ENCODE measurements around the gene TUBB3. TPM values are rescaled to one million over a fixed set of nuclear protein-coding genes. Genes with fewer than 3 reads are reported as not detected.
A peak's percentile ranks its signal among the peaks of the same experiment; 100 is the strongest.

Gene TUBB3
- total RNA-seq, 1 experiment from 2014 or later = 209 TPM

DNA sequence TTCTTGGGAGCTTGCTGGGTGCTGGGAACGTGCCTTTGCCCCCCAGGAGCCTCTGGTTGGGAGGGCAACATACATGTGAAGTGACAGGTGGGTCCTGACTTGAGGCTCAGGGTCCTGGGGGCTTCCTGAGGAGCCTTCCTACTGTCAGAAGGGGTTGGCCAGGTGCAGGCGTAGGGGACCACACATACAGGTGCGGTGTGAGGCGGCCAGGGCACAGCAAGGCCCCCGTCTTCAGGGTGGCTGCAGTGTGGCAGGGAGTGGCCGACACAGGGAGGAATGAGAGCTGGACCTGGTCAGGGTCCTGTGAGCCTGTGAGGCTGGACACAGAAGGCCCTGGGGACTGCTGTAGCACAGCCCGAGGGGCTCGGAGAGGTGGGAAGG is 39.1 kb upstream of the TUBB3 start:
- Mint-ChIP-seq H3K27ac (peak overlapping the region; percentile 44; the same call in 1 of the 2 replicates), H3K36me3 (peaks cover 58% of the 10 kb centered on the region), H3K4me1 (no peaks in the 10 kb centered on the region), H3K4me3 (no peak overlapping the region), H3K9me3 (no peaks in the 10 kb centered on the region), H3K27me3 (ENCODE audit: low read depth) (no peaks in the 10 kb centered on the region)
- ChIA-PET CTCF (no interaction called here), POLR2A (no interaction called here)
- TF ChIP-seq ZSCAN18 (CRISPR knock-in tag; IDR thresholded peaks at IDR 0.05) (no peak), IRF2 (CRISPR knock-in tag; IDR thresholded peaks at IDR 0.05; ENCODE audit: borderline replicate concordance, low read depth) (no peak), ATF3 (CRISPR knock-in tag; conservative IDR thresholded peaks at IDR 0.05) (no peak), ZNF671 (CRISPR knock-in tag; IDR thresholded peaks at IDR 0.05) (no peak), CREB1 (CRISPR knock-in tag; IDR thresholded peaks at IDR 0.05) (no peak), NFATC4 (CRISPR knock-in tag; IDR thresholded peaks at IDR 0.05) (no peak), HMGXB4 (CRISPR knock-in tag; IDR thresholded peaks at IDR 0.05) (no peak), RELA (CRISPR knock-in tag; IDR thresholded peaks at IDR 0.05; ENCODE audit: borderline replicate concordance) (no peak), CDX4 (CRISPR knock-in tag; IDR thresholded peaks at IDR 0.05; ENCODE audit: borderline replicate concordance) (no peak), ZNF425 (CRISPR knock-in tag; conservative IDR thresholded peaks at IDR 0.05) (no peak), PREB (CRISPR knock-in tag; IDR thresholded peaks at IDR 0.05; ENCODE audit: borderline replicate concordance) (no peak), E2F1 (CRISPR knock-in tag; IDR thresholded peaks at IDR 0.05) (no peak), E2F4 (CRISPR knock-in tag; IDR thresholded peaks at IDR 0.05; ENCODE audit: borderline replicate concordance, low read depth) (no peak), MXD4 (CRISPR knock-in tag; IDR thresholded peaks at IDR 0.05; ENCODE audit: borderline replicate concordance) (no peak)
- TF ChIP-seq, protein P1, sequence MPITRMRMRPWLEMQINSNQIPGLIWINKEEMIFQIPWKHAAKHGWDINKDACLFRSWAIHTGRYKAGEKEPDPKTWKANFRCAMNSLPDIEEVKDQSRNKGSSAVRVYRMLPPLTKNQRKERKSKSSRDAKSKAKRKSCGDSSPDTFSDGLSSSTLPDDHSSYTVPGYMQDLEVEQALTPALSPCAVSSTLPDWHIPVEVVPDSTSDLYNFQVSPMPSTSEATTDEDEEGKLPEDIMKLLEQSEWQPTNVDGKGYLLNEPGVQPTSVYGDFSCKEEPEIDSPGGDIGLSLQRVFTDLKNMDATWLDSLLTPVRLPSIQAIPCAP (CRISPR knock-in tag; IDR thresholded peaks at IDR 0.05) = no peak
- TF ChIP-seq, protein P2, sequence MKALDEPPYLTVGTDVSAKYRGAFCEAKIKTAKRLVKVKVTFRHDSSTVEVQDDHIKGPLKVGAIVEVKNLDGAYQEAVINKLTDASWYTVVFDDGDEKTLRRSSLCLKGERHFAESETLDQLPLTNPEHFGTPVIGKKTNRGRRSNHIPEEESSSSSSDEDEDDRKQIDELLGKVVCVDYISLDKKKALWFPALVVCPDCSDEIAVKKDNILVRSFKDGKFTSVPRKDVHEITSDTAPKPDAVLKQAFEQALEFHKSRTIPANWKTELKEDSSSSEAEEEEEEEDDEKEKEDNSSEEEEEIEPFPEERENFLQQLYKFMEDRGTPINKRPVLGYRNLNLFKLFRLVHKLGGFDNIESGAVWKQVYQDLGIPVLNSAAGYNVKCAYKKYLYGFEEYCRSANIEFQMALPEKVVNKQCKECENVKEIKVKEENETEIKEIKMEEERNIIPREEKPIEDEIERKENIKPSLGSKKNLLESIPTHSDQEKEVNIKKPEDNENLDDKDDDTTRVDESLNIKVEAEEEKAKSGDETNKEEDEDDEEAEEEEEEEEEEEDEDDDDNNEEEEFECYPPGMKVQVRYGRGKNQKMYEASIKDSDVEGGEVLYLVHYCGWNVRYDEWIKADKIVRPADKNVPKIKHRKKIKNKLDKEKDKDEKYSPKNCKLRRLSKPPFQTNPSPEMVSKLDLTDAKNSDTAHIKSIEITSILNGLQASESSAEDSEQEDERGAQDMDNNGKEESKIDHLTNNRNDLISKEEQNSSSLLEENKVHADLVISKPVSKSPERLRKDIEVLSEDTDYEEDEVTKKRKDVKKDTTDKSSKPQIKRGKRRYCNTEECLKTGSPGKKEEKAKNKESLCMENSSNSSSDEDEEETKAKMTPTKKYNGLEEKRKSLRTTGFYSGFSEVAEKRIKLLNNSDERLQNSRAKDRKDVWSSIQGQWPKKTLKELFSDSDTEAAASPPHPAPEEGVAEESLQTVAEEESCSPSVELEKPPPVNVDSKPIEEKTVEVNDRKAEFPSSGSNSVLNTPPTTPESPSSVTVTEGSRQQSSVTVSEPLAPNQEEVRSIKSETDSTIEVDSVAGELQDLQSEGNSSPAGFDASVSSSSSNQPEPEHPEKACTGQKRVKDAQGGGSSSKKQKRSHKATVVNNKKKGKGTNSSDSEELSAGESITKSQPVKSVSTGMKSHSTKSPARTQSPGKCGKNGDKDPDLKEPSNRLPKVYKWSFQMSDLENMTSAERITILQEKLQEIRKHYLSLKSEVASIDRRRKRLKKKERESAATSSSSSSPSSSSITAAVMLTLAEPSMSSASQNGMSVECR (CRISPR knock-in tag; IDR thresholded peaks at IDR 0.05; ENCODE audit: borderline replicate concordance) = no peak
- TF ChIP-seq, protein P3, sequence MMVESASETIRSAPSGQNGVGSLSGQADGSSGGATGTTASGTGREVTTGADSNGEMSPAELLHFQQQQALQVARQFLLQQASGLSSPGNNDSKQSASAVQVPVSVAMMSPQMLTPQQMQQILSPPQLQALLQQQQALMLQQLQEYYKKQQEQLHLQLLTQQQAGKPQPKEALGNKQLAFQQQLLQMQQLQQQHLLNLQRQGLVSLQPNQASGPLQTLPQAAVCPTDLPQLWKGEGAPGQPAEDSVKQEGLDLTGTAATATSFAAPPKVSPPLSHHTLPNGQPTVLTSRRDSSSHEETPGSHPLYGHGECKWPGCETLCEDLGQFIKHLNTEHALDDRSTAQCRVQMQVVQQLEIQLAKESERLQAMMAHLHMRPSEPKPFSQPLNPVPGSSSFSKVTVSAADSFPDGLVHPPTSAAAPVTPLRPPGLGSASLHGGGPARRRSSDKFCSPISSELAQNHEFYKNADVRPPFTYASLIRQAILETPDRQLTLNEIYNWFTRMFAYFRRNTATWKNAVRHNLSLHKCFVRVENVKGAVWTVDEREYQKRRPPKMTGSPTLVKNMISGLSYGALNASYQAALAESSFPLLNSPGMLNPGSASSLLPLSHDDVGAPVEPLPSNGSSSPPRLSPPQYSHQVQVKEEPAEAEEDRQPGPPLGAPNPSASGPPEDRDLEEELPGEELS (CRISPR knock-in tag; IDR thresholded peaks at IDR 0.05) = no peak
- ATAC-seq (no peak), DNase-seq (ENCODE audit: low spot score) (no peak)

Data from WTC11 (cell line).